NCI-H1092 treated with DMSO at 0.1 percent for 48 hours (cell line): ENCODE measurements around the gene SOX13.

ENCODE experiments used
- DNase-seq: peaks from one replicate; lab custom pipeline; 2025; lab: John Stamatoyannopoulos, UW

Gene SOX13

DNA sequence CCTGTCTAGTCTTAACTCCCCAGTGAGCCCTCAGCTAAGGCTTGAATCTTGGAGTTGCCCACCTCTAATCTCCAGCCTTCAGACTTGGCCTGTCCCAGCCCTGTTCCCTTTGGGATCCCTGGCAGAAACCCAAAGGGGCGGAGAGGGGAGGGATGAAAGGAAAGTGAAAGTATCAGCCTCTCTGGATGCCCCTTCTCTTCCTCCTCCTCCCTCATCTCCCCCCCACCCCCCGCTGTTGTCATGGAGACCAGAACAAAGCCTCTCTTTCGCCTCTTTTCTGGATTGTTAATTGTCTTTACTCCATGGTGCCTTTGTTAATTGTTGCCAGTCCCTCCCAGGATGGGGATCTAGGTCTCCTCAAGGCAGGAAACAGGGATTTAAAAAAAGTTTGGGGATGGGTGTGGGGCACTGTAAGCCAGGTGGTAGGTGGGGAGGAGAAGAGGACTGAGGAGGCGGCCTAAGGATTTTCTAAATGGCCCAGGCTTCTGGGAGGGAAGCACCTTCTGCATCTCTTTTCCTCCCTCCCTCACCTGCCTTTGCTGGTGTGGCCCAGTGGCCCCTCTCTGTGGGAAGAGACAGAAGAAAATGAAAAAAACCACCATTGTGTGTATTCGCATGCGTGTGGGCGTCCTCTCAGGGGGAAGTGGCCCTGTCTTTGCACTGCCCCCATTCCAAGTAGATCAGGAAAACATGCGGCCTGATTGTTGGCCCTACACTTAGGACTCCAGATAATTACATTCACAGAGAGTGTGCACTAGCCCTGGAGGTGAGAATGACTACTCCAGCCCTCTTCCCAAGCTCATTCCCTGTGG lies 7.5 kb upstream of the SOX13 start:
- no peak for DNase-seq

- DNase-seq, result no peak
These were observed 7.0 kb upstream of the SOX13 start for GRCh38 chr1:204065986-204066300.

DNA sequence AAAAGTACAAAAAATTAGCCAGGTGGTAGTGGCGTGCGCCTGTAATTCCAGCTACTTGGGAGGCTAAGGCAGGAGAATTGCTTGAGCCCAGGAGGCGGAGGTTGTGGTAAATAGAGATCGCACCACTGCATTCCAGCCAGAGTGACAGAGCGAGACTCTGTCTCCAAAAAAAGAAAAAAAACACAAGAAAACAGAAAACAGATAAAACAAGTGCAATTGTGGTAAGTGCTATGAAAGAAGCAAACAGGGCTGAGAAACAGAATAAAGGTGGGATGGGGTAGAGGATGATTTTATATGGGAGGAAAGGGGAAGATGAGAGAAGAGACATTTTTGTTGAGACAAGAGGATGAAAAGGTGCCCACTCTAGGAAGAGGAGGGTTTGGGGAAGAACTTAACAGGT lies 5.0 kb upstream of the SOX13 start:
- no peak for DNase-seq

DNA sequence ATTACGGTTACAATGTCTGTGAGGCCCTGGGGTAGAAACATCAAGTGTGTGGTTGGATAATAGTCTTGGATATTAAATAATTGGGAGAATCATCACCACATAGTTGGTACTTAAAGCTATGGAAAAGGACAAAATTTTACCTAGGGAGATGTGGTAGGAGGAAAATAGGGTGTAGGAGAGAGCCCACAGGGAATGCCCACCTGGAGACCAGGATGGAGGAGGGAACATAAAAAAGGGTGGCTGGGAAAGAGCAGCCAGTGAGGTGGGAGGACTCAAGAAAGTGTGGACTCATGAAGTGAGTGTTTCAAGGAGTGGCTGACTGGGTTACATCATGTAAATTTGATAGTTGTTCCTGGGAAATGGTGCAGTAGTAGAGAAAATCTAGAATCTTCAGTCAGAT lies 3.0 kb upstream of the SOX13 start:
- no peak for DNase-seq

GRCh38 chr1:204070895-204071294 lies 2.0 kb upstream of the SOX13 start:
- no peak for DNase-seq

DNA sequence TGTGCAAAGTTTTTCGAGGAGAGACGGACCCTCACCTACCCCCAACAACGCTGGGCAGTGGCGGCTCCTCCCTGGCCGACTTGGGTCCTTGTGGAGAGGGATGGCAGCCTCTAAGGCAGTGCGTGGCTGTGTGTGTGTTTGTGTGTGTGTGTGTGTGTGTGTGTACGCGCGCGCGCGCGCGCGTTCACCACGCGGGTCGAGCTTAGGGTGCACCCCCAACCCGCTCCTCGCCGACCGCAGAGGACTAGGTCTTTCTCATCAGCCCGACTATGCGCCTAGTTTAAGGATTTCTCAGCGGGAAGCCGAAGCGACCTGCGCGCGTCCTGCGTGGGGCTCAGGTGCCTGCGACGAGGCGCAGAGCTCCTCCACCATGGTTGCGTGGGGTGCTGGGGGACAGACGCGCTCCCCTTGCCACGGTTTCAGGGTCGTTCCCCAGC lies 940 bp downstream of the SOX13 start:
- peak; percentile 63 for DNase-seq

DNA sequence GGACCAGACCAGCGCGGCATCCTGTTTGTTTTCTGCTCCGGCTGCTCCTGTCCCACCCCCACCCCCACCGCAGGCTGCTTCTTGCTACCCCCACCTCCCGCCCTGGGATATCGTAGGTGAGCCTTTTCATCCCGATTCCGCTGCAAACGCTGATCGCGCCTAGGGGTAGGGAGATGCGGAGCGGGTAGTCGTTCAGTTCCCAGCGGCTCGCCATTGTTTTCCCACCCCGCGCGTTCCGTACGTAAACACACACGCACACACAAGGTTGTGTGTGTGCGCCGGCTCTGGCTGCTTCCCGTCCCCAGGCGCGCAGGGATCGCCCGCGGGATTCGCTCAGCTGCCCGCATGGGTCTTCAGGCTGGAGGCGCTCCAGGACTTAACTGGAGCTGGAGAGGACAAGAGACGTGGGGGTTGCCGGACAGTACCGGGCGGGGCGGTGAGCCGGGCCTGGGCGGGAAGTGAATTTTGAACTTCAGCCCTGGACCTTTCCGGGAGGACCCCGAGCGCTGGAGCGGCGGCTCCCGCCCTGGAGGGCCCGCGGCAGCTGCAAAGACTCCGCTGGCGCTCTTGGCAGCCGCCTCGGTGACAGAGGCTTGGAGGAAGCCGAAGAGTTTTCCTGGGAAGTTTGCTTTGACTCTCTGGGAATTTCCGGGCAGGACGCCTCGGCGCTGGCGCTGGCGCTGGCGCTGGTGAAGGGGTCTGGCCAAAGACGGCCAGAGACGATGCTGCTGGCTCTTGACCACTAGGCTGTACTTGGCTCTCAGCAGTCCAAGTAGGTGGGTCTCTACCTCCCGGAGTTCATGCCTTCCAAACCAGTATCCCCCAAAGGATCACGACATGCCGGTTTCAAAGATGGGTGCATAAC lies 1.6 kb downstream of the SOX13 start:
- peak; percentile 65 for DNase-seq

GRCh38 chr1:204075139-204075521 lies 2.2 kb downstream of the SOX13 start:
- peak; percentile 59 for DNase-seq

DNA sequence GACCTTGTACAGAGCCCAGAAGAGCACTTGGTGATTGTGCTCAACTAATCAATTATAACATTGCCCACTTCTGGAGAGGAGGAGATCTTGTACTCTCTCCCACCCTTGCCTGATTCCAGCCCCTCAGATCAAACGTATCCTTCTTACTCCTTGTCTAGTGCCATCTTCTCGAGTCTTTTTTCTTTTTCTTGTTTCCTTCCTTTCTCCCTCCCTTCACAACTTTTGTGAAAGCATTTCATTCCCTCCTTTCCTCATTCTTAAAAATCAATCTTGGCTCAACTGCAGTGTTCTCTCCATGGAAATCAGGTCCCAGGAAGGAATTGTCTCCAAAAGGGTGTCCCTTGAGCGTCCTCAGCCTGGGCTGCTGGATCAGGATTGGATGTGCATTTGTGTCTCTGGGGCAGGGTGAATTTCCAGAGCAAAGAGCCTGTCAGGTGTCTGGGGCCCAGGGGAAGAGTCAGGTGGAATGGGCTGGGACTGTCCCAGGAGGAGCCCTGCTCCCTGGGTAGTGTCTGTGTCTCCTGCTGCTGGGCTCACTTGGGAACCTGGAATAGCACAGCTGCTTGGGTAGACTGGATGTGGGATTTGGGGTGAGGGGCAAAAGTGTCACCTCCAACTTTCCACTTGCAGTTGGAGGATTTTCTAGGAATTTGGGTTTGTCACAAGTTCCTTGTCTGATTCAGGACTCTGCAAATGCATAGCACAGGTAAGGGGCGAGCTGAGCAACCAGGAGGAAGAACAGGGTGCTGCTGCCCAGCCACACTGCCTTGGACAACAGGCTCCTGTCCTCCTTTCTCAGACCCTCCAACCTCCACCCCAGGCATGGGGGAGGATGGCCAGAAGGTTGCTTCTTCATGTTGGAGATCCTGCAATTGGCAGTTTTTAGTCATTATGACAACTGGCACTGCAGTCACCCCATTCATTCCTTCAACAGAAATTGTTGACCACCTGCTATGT lies 3.3 kb downstream of the SOX13 start:
- no peak for DNase-seq

DNA sequence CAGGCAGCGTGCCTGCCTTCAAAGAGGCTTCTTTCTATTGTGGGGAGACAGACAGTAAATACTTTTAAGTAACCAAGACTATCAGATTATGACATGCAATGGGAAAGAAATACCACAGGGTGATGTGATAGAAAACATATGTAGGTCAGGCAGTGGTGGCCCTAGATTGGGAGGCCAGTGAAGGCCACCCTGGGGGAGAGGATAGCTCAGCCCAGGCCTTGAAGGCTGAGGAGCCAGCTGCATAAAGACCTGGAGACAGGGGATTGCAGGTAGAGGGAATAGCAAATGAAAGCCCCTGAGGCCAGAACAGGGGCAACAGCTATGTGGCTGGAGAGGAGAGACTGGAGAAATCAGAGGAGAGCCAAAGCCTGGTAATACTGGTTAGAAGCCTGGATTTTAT lies 4.0 kb downstream of the SOX13 start:
- no peak for DNase-seq

DNA sequence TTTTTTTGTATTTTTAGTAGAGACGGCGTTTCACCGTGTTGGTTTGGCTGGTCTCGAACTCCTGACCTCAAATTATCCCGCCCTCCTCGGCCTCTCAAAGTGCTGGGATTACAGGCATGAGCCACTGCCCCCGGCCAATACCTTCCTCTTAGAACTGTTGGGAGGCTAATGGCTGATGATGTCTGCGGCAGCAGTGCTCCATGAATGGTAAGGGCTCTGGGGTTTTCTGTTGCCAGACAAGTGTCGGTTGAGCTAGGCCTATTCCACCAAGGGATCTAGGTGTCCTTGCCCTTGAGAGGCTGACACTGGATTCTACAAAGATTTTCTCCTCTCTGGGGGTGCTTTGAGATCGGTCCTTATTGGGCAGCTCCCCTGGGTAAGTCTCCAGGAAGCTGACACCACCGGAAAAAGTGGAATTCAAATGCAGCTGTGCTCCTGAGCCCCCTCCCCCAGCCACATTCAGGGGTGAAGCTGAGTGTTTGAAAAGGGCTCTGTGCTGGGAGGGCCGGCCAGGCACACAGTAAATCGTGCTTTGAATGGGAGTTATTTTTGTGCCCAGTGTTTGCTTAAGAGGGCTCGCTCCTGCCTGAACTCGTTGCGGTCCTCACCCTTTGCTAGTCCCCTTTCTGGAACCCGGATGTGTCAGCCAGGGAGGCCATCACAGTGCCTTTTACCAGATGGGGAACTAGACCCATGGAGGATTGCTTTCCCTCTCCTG lies 5.2 kb downstream of the SOX13 start:
- peak; percentile 98 for DNase-seq

- no peak for DNase-seq
These were observed 6.7 kb downstream of the SOX13 start for GRCh38 chr1:204079608-204079999.

DNA sequence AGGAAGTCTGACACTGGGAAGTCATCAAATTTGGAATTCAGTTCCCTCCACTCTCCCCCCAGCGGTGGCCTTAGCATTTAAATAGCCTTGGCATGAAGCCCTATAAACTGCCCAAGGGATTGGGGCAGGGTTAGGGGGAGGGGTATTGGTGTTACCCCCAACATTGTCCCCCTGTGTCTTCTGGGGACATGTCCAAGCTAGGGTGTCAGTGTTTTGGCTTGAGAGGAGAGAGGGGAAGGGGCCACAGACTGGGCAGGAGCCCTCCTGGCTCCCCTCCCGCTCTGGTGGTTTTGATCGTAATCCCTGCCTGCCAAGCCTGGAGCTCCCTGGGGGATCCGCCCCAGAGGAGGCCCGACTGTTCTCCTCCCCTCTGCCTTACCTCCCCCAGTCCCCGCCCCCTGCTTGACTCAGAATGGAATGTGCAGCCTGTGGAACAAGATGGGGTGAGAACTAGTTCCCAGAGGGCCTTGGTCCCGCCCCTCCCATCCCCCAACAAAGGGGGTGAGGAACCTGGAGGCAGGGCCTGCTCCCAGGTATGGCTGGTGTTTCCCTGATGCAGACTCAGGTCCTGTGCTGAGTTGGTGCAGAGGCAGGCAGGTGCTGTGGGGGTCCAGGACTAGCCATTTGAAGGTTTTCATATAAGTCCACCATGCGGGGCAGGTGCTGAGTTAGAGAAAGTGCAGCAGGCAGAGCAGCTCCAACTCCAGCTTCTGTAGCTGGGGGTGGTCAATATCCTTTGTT lies 7.4 kb downstream of the SOX13 start:
- DNase-seq, result peak; percentile 91

GRCh38 chr1:204081164-204081790 lies 8.4 kb downstream of the SOX13 start:
- no peak for DNase-seq

GRCh38 chr1:204081791-204082513 lies 9.0 kb downstream of the SOX13 start:
- DNase-seq, result no peak

GRCh38 chr1:204083491-204083890 lies 10.6 kb downstream of the SOX13 start:
- DNase-seq, result no peak

DNA sequence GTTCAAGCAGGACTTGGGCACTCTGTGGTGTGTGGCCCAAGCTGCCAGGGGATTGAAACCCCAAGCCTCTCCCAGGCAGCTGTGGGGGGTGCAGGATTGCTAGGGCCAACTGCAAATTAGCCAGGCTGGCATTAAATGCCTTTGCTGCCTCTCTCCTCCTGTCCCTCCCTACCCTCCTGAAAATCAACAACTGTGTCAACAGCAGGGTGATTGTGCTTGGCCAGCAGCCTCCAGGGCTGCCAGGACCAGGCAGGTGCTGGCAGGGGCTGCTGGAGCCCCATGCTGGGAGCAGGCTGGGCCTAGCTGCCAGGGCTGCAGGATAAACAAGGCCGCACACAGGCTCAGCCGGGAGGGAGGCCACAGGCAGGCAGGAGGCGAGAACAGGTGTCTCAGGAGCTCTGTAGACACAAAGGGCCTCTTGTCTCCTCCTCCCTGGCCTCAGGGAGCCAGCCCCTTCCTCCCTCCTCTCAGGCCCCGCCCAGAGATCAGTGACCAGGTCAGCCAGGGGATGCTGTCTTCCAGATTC lies 11.4 kb downstream of the SOX13 start:
- peak; percentile 99 for DNase-seq

GRCh38 chr1:204085876-204086275 lies 13.0 kb downstream of the SOX13 start:
- no peak for DNase-seq

DNA sequence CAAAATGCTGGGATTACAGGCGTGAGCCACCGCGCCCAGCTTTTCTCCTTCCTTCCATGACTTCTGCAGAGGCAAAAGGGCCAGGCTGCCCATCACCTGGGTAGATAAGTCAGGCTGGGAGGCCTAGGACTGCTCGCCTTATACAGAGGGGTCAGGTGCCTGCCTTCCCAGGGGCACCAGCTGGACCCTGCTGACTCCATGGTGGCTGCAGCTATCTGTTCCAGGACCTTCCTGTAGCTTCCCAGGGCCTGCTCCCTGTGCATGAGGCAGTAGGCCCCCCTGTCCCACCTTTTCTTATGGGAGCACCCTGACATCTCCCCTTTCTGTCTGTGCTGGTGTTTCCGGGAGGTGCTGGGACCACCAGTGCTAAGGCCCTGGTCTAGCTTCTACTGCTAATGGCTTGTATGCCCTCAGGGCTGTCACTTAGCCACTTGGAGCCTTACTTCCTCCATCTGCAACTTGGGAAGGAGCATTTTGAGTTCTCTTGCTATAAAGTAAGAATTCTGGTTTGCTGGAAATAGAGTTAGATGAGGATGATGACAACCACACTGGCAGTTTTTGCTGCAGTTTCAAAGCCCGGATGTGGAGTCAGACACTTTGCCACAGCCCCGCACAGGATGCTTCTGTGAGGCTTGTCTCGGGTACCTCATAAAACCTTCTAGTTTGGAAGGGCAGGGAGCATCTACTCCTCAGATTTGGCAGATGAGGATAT lies 14.4 kb downstream of the SOX13 start:
- no peak for DNase-seq
